NCI-H526 treated with DMSO at 0.1 percent for 48 hours (cell line): ENCODE results near the gene ETFA.

Experiments
- DNase-seq: peaks from one replicate; lab custom pipeline; 2025; lab: John Stamatoyannopoulos, UW

Gene ETFA

DNA sequence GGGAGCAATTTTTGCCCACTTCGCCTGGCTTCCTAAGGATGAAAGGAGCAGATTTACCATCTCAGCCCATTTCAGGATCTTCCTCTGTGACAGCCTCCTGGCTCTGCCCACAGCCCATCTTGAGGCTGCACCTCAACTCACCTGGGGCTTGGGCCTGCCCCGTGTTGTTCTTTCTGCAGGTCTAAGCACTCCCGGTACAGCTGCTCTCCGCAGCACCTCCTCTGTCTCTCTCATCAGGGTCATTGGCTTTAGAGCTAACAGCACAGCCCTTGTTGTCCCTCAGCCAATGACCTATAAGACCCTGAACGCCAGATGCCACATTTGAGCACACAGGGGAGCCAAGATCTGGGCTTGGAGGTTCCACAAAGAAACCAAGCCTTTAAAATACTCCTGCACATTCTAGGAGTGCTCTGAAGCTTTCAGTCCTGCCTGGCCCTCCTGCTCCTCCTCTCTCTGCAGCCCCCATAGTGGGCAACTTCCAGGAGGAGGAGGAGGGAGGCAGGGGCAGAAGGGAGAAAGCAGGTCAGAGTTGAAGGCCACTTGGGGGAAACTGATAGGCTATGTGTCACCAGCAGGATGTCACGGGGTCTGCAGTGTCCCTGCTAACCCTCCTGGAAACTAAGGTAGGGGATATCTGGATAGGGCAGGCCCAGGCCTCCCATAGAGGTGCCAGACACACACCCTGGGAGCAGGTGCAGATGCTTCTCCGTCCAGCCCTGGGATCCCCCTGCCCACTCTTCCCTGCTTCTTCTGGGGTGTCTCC lies 115.6 kb downstream of the ETFA start:
- DNase-seq: no peak

DNA sequence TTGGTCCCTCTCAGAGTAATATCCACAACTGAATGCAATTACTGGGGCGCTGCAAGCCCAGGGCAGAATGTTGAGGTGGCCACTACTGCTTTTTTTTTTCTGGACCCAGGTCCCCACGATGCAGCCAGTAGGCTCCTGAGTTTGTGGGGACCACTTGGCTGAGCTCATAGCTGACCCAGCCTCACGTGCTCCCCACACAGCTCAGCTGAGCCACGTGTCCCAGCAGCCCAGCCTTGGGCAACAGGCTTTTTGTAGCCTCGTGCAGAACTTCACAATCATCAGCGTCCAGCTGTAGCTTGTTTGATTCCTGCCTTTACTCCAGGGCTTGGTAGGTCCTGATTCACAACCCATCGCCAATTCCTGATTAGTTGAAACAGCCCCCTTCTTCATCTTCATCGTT lies 117.3 kb downstream of the ETFA start:
- no peak for DNase-seq

DNA sequence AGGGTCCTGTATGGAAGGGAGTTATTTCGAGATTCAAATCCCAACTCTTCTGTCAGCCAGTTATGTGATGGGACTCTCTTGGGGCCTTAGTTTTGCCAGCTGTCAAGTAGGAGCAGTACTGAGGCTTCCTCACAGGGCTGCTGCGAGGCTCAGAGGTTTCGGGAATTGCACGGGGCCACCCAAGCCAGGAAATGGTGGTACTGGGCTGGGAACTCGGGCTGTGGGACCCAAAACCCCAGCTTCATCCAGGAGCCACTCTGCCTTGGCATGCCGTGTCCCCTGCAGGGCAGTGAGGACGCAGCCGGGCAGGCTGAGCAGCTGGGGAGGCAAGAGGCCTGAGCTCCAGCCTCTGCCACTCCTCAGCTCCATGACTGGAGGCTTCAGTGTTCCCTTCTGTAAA lies 118.6 kb downstream of the ETFA start:
- no peak for DNase-seq

DNA sequence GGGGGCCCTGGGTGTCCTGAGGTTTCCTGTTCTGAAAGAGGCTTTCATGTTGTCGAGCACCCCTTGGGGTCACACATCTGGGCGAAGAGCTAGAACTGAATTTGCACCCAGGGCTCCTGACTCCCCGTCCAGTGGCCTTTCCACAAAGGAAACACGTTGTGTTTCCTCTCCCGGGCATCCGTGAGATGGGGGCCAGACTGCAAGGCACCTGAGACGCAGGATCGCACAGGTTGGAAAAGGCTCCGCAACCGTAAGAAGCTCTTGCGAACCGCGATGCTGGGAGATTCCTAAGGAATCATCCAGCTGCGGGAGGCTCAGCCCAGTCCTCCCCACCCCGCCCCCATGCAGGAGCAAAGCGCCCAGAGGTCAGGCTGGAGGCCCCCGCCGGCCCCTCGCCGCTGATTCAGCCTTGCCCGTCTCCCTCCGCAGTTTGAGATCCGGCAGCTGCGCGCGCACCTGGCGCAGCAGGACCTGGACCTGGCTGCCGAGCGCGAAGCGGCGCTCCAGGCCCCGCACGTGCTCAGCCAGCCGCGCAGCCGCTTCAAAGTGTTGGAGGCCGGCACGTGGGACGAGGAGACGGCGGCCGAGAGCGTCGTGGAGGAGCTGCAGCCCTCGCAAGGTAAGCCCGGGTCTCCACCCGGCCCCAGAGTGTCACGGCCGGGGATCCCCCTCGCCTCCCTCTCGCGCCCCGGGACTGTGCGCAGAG lies 119.6 kb downstream of the ETFA start:
- DNase-seq: no peak

DNA sequence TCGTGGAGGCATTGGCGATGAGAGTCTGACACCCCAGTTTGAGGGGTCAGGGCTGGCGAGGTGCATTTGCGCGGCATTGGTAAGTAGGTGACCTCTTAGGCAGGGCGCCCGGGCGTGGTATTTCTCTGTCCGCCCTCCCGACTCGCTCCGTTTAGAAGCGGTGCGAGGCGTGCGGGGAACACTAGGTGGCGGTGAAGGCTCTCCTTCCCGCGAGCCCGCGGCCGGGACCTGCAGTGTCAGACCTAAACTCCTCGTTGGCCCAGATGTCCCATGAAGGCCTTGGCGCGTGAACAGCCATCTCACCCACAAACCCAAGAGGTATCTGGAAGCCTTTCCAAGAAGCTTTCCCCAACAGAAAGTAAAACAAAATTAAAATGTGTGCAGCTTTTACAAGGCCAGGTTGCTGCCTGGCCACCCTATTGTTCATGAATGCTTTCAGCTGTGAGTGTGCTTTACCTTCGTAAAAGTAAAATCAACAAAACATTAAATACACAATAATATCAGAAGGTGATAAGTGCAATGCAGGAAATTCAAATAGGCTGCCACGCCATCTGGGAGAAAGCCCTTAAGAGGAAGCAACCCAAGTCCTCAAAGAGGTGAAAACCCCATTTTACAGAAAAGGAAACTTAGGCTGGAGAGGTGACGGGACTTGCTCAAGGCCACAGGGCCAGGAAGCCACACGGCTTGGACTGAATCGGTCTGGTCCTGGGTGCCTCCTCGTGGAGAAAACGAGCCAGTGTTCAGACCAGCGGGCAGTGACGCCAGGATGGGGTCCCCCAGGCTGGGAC lies 120.3 kb downstream of the ETFA start:
- peak; percentile 43 for DNase-seq

DNA sequence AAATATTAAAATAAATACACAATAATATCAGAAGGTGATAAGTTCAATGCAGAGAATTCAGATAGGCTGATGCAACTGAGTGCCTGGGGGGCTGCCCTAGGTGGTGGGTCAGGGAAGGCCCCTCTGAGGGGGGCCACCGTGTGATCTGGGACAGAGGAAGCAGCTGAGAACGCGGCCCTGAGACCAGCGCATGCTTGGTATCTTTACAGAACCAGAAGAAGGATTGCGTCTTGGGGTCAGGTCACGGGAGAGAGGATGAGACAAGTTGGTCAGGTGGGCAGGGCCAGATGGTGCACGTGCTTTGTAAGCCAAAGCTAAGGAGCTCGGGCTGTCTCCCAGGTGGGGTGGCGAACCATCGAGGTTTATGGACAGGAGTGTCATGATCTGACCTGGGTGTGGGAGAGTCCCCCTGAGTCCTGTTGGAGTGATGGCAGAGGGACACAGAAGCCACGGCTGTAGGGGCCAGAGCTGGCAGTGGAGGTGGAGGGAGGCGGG lies 121.2 kb downstream of the ETFA start:
- DNase-seq: no peak

DNA sequence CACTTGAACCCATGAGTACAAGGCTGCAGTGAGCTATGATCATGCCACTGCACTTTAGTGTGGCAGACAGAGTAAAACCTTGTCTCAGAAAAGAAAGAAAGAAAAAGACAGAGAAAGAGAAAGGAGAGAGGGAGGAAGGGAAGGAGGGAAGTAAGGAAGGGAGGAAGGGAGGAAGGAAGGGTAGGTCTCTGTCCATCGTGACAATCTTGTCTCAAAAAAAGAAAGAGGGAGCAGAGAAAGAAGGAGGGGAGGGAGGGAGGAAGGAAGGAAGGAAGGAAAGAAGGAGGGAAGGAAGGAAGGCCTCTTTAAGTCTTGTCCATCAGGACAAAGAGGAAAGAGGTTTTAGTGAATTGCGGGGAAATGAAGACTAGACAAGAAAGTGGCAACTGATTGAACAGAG lies 122.2 kb downstream of the ETFA start:
- DNase-seq: no peak

DNA sequence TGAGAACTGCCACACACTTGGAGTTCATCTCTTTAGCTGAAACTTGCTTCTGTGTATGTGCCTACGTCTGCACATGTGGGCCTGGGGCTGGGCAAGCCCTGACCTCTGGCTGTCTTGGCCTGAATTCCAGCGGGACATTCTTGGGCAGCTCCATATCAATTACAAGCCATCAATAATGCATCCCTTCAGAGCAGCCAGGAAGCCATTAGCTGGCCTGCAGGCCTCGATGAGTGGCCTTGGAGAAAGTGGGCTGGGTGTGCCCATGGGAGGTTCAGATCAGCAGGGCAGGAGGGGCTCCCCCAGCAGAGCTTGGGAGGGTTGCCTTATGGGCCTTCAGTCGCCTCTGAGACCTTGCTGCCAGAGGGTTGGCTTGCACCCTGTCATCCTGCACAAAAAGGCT lies 124.1 kb downstream of the ETFA start:
- no peak for DNase-seq

DNA sequence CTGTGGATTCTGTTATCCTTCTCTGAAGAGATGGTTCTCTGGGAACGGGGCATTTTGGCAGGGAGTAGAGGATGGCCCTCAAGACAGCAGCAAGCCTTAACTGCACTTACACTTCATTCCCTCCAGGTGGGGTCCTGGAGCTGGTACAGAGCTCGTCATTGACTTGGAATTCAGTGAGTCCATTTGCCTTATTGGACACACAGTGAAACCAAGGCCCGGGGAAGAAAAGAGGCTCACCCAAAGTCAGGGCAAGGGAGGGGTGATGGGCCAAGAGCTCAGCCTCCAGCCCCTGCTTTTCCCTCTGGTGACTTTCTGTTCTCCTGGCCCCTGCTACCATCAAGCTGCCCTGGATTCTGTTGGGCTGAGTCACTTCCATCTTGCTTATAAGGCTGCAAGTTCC lies 125.6 kb downstream of the ETFA start:
- DNase-seq: peak; percentile 8

DNA sequence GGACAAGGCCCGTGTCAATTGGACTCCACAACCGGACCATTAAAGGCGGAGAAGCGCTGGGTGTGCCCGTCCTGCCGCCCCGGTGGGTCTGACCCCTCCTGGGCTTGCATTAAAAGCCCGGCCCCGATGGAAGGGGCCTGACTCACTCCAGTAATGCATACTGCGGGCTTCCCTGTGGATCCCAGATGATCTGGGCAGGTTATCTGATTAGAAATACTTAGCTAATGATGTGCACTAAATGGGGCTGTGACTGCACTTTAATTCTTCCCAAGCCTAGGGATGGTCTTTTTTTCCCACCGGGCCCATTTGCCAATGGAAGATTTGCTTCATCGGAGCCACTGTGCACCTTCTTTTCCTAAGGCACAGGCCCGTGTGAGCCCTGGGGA lies 126.6 kb downstream of the ETFA start:
- DNase-seq: no peak

DNA sequence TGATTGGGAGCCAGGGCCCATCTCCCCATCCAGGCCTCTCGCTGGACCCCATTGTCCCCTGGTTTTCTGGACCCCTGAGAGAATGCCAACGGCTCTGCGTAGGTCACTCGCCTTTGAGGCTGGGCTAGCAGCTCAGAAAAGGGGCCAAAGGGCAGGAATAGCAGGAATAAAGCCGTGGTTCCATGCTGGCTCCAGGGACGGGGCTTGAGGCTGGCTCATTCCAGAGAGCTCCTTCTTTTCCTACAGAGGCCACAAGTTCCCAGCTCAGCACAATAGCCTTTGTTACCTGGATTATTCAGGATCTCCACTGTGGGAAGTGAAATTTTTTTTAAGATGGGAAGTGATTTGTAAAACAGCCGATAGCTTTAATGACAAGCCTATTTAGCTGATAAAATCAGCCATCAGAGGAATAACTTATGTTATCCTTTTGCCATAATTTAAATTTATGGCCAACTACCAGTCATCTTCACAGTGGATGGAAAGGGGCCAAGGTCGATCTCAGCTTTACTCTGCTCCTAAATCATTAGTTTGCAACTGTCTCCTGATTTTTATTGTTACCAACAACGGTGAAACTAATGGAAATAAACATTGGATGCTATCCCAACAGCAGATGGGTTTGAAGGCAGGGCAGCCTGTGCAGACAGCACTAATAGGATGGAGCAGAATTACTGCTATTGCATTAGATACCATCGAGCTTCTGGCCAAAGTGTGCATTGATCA lies 127.2 kb downstream of the ETFA start:
- no peak for DNase-seq

DNA sequence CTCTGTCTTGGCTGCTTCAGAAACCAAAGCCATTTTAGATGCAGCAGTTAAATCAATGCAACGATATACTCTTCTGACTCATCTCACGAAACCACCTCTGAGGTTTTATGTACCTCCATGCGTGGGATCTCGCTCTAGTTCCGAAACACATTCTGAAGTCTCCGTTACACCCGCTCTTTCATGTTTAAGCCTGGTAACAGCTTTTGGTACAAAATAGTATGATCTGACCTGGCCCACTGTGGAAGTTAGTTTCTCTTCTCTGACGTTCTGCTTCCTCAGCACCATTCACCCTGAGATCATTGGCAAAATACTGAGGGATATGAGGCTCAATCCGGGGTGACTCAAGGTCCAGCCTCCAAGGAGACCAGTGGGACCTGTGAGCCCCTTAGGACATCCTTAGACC lies 129.6 kb downstream of the ETFA start:
- DNase-seq: no peak

DNA sequence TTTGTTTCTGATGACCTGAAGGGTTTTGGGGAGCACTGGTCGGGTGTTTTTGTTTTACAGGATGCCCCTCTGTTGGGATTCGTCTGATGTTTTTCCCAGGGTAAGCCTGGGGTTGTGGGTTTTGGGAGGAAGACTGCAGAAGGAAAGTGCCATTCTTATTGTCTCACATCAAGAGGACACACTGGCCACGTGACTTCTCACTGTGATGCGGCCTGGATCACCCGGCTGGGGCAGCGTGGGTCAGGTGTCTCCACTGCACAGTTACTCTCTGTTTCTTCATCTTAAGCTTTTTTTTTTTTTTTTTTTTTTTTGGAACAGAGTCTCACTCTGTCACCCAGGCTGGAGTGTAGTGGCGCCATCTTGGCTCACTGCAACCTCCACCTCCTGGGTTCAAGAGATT lies 130.9 kb downstream of the ETFA start:
- no peak for DNase-seq

DNA sequence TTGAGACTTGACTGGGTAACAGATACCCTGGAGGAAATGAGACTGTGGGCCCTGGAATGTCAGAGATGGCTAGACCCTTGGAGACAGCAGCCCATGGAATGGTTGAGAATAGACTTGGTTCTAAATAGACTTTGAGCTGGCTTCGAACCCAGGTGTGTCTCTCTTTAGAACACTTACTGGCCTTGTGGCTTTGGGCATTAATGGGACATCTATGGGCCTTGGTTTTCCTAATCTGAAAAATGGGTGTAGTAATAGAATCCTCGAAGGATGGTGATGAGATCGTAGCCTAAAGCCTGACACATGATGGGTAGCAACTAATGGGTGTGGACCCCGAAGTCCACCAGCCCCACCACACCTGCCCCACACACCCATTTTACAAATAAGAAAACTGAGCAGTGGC lies 132.2 kb downstream of the ETFA start:
- no peak for DNase-seq

DNA sequence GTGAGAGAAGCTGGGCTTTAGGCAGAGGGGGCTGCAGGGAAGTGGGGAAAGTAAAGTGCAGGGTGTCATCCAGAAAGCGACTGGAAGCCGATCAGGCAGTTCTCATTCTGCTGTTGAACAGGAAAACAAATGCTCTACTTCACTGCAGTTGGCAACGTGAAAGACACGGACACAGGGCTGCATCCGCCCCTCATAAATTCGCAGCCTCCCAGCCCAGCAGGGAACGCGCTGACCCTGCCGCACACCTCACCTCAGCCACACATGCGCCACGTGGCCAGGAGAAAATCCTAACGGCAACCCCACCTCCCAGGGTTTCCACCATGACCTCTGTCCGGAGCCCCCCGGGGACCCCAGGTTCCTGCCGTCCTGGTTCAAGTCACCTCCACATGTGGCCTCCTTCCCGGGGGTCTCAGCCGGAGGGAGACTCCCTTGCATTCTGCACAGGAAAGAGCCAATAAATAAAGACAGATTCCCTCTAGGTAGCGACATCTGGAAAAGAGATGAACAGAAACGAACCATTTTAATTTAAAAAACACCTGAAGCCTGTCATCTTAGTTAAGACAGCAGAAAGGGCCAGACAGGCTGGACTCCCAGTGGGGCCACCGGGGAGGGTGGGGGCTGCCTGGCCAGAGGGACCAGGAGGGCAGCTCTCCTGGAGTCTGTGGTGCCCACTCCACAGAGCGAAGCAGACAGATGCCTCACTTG lies 132.8 kb downstream of the ETFA start:
- no peak for DNase-seq

DNA sequence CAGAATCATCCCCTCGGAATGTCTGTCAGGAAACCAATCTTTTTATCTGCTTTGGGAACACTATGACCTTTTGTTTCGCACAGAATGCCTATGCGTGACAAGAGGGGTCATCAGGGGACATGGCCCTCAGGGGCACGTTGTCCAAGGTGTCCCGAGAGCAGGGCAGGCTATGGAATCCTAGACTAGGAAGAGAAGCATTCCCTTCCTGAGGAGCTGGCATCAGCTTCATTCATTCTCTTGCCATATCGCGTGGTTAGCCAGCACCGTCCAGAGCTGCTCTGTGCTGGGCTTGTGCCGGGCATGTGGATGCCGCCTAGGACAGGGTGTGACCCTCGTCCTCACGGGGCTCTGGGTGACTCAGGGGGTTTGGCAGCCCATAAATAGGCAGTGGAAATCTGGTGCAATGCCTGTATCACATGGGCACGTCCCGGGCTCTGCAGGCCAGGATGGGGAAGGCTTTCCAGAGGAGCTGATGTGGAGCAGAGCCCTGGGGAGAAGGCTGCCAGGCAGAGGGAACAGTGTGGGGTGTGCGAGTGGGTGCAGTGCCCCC lies 133.7 kb downstream of the ETFA start:
- DNase-seq: no peak

DNA sequence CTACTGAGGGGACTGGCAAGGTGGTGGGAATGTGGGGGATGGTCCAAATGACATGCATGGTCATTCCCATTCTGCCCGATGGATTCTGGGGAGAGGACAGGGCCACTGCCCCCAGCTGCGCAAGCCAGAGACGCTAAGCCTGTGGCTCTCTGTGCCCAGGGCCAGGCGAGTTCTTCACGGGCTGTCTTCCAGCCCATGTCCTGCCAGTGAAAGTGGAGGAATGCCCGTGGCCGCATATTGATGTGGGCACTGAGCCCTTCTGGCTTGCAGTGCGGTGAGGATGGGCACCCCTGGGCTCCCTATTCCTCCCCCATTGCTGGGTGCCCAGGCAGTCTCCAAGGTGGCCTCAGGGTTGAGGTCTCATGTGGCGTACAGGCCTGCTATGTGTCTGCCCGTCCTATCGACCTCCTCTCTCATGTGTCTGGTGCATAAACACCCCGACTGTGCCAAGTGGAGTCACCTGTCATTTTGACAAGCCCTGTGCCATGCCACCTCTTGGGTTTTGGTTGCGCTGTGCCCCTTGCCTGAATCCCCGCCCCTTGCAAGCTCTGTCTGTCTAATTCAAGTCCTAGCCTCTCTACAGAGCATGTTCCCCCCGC lies 134.7 kb downstream of the ETFA start:
- no peak for DNase-seq

DNA sequence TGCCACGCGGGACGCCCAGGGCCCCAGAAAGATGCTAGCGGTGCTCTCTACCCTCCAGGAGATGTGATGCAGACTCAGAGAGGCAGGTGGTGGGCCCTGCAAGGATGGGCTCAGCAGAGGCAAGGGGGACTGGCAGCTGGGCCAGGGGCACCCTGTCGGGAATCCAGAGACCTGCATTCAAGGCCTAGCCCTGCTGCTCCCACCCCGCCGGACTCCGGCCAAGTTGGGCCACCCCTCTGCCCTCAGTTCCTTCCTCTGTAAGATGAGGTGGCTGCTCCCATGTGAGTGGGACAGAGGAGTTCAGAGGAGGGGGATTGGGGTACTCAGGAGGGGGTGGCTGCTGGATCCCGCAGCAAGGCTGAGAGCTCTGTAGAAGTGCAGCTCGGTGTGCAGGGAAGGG lies 135.2 kb downstream of the ETFA start:
- no peak for DNase-seq

DNA sequence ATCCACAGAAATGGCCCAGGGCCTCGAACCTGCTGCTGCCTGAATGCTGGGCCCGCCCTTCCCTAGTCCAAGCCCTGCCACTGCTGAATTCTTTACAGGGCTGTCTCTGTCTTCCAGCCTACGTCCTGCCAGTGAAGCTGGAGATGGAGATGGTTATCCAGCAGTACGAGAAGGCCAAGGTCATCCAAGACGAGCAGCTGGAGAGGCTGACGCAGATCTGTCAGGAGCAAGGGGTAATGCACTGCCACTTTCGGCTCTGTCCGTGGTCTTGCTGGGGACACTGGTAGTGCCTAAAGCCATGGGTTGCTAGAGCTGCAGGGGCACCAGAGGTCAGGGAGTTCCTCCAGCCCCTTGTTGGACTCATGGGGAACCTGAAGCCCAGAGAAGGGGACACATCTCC lies 135.8 kb downstream of the ETFA start:
- DNase-seq: no peak

DNA sequence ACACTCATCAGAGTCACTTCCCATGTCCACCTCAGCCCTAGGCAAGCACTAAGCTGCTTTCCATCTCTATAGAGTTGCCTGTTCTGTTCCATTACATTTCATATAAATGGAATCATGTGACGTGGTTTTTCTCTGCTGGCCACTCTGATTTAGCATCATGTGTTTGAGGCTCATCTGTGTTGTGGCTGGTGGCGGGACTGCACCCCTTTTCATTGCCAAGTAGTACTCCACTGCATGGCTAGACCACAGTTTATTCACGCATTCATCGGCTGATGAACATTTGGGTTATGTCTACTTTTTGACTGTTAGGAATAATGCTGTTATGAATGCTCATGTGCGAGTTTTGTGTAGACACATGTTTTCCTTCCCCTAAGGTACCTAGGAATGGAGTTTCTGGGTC lies 136.6 kb downstream of the ETFA start:
- no peak for DNase-seq

DNA sequence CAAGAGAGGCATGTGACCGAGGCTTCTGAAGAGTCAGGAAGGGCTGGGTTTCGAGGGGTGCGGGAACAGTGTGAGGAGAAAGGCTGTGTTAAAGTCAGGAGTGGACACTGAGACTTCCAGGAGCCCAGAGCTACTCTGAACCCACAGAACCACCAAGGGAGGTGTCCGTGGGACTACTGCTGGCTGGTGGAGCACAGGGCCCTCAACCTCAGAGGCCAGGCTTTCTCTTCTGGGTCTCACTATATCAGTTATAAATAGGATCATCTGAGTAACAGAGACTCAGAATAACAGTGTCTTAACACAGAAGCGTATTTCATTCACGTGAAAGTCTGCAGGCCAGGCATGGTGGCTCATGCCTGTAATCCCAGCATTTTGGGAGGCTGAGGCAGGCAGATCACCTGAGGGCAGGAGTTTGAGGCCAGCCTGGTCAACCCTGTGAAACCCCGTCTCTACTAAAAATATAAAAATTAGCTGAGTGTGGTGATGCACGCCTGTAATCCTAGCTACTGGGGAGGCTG lies 137.9 kb downstream of the ETFA start:
- DNase-seq: no peak
